RCC 7860 (cell line): ENCODE measurements around the gene TRIP11.
A peak's percentile ranks its signal among the peaks of the same experiment; 100 is the strongest.

ENCODE experiments used
- DNase-seq: peaks from one replicate; pipeline ENCODE4 v3.0.0-alpha.2; 2015; ENCODE audit warnings: low spot score
- FAIRE-seq: peaks from 2 replicates; lab custom pipeline; 2012; peaks lifted over from hg19 to GRCh38; lab: Jason Lieb, UNC

TRIP11 gene

DNA sequence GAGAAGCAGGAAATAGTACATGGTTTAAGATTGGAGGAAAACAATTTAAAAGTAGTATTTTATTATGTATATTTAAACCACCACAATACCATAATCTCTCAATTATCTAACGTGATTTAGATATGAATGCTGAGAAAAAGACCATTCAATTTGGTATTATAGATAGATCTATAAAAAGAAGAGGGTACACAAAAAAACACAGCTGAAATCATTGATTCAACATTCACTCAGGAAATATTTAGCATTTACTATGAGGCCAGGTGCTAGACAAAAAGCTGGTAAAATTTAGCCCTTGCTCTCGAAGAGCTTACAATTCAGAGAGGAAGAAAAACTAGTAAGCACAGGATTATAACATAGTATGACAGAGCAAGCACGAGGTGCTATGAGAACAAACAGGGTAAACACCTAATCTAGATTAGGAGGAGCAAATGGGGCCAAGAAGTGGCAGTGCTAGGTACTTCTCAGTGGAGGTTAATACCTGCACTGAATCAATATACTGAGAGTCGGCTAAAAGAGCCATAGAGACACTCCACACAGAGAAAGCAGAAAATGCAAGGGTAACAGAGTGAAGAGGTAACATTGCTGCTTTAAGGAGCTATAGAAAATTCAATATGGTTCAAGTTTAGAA lies 27.6 kb downstream of the TRIP11 start:
- no peak for FAIRE-seq
- DNase-seq = no peak

DNA sequence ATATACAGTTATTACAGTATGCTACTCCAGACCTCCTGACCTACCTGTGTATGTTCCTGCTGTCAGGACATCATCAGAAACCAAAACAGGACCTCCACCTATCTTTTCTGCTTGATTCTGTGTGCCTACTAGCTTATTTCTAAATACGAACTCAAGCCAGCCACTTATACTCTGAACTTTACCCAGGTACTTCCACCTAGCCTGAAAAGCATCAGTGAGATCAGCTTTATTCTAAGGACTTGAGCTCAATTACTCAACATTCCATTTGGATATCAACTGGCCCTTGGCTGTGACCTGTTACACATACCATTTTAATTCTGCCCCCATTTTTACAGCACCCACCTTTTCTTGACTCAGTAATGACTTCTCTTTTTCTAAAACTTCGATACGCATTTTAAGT lies 29.2 kb downstream of the TRIP11 start:
- no peak for DNase-seq
- FAIRE-seq = no peak

DNA sequence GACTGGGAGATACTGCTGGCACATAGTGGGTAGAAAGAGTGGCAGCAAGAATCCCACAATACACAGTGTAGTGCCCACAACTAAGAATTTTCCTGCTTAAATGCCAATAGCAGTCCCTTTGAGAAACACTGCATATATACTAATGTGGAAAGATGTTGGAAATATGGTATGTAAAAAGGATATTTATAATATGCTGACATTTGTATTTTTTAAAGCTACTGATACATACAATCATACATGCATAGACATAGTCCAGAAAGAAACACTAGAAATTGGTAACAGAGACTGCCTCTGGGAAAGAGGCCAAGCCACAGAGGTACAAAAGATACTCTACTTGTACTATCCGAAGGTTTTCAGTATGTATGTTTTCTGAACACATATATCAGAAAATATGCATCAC lies 30.3 kb downstream of the TRIP11 start:
- DNase-seq = no peak
- no peak for FAIRE-seq

DNA sequence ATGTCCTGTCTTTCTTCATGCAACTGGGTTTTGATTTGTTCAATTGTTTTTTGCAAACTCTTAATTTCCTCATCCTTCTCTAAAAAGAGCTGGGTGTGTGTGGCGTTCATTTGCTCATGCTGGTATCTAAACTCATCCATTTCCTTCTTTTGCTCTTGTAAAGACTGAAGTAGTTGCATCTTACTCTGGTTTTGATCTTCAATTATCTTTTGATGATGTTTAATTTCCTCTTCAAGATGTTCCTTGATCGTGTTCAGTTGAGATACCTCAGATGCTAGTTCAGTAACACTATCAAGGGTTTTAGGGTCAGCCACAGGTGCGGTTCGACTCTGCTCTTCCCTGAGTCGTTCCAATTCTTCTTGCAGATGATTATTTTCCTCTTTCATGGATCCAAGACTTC lies 34.8 kb downstream of the TRIP11 start:
- DNase-seq = no peak
- FAIRE-seq = no peak

DNA sequence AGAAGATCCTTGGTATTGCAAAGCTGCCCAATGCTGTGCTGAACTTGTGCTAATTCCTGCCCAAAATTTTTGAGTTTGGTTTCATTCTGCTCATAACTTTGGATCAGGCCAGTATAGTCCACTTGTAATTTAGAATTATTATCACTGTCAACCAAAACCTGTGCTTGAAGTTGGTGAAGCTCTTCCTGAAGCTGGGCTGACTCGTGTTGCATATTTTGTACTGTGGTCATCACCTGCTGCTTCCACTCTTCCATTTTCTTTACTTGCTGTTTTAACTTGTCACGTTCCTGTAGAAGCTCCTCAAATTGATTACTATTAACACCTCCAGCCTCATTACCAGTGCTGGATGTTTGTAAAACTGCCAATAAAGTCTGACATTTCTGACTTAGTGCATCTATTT lies 35.8 kb downstream of the TRIP11 start:
- DNase-seq = no peak
- no peak for FAIRE-seq

DNA sequence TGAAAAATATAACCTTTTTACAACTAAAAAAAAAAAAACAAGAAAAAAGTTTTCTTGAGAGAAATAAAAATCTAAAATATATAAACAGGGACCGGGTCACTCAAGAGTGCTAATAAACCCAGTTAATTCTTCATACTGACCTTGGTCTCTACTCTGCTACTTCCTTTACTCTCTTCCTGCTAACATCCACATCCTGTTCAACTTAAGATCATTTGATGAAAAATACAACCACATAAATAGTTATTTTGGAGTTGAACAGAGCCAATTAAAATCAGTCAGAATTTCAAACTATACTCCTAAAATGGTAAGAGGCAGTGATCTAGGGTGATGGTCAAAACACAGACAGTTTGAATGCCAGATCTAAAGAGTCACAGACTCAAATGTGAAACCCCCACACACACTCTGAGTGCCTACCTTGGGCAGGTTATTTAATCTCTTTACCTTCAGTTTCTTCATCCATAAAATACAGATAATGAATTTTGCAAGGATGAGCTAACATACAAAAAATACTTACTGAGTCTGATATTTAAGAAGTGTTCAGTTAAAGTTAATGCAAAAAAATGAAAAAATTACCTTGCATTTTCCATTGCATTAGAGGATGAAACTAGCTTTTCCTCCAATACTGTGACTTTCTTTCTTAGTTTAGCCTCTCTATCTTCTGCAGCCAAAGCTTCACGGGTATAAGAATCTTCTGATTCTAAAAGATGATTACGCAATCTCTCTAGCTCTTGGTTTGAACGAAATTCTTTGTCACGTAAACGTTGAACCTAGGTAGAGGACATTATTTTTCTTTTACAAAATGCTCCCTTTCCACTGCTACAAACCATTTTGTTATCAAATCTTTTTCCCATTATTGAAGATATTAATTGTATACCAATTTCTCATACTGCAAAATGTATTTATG lies 40.9 kb downstream of the TRIP11 start:
- DNase-seq = no peak
- no peak for FAIRE-seq

DNA sequence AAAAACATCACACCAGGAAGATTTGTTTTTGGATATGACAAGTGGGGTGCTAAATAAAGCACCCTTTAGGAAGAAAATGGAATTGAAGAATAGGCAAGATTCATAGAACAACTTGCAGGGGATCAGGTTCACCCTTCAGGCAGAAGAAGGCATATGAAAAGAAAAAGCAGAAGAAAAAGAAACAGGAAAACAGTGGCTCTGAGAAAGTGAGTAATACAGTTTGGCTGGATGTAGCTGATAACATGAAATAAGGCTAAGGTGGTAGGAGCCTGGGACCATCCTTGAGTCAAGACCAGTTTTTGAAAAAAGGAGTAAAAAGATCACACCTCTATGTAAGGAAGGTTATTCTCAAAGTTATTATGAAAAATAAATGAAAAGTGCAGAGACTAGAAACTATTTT lies 42.4 kb downstream of the TRIP11 start:
- FAIRE-seq (no peak), DNase-seq (no peak)

DNA sequence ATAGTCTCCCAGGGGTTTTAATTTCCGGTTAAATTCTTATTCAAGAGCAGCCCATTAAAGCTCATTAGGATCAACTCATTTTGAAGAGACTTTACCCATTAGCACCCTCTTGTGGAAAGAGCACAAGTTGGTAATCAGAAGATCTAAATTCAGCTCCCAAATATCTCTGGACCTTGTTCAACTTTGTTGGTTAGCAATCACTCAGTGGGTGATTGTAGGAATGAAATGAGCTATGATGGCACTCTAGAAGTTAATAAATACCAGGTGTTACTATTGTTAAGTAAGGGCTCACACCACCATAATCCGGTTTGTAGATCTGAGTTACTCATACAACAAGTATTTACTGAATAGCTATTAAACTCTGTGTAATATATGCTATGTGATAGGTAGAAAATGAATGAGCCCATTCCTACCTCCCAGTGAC lies 42.9 kb downstream of the TRIP11 start:
- DNase-seq (peak; percentile 76), FAIRE-seq (peak; percentile 85)

DNA sequence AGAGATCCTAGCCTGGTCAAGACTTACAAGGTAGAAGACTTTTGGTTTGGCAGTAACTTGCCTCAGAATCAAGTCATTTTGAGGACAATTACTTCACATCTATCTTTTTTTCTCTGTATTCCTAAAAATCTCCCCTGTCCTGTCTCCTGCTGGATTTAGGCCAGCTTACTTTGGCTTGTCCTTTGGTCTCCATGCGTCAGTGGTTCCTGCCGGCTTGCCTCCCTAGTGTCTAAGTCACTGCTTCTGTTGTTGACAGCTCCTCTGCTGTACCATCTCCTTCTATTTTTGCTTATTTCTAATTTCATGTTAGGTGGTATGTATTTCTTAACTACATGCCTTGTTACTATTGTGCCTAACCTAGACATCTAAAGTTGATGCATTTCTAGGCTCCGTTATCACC lies 52.7 kb downstream of the TRIP11 start:
- DNase-seq (no peak), FAIRE-seq (no peak)

DNA sequence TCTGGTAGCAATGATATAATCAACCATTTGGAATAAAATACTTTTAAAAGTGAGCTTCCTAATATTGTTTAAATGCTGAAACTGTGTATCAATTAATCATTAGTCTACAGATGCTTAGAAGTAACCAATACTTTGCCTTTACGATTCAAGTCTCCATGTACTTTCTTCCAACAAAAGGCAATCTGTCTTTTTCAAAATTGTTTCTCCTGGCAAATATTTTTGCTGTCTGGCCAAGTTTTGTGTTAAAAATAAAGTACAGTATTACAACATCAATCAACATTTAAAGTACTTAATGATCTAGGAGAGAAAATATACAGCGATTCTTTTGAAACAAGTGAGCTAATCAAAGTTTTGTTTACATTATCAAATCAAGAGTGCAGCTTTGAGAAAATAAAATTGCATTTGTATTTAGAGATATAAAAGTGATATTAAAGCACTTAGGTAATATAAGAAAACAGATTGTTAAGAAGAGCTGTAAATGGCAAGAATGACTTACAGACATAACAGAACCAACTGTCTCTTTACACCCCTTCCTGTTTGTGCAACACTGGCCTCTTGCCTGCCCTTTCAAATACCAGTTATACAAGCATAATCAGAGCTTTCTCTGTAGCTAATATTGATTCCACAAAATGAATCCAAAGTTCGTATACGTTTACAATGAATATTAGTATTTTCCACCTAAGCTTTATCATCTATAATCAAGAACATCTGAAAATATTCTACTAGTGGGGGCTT lies 54.2 kb downstream of the TRIP11 start:
- FAIRE-seq (no peak), DNase-seq (no peak)

DNA sequence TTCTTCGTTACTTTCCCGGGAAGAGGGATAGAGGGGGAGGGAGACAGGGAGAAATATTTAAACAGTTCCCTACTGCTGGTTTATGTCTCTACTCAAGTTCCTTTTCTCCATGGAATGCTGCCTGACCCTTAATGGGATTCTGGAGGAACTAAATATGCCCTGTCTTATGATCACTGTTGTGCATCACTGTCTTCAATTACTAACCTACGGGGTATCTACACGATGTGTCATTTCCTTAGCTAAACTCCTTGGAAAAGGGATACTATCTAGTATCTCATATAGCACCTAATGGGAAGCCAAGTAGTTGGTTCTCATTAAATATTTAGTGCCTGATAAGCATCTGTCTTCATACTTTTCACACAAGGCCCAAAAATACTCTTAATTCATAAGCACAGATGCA lies 54.9 kb downstream of the TRIP11 start:
- DNase-seq (no peak), FAIRE-seq (no peak)

DNA sequence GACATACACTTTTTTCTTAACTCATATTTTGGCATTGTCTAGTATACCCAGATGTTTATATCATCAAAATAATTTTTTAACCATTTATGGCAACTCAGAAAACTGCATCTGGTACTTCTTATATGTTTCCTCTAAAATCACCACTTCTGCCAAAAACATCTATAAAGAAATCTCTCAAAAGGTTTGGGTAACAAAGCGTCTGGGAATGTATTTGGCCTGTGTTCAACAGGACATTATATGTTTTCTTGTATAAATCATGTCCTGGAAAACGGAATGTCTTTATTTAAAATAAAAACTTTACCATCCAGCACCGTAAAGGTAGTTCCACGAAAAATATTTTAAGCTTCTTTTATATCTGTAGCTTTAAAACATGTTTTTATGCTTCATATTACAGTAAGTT lies 56.3 kb downstream of the TRIP11 start:
- FAIRE-seq = no peak

DNA sequence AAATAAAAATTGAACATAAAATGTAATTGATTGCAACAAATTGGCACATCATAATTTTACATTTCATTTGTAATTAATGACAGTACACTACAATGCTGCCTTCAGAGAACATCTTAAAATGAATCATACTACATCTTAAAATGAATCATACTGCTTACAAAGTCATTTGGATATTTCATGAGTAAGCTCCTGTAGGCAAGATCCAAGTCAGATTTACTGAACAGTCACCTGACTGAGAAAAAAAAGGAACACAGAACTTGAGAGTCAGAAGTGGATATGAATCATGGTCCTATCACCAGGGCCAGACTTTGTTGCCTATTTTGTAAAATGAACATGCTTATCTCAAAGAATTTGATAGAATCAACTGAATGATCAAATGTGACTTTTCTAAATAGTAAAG lies 59.7 kb downstream of the TRIP11 start:
- peak; percentile 74 for DNase-seq
- FAIRE-seq = peak; percentile 92

More for the DNA sequence above, 56.3 kb downstream of the TRIP11 start:
- no peak for DNase-seq

DNA sequence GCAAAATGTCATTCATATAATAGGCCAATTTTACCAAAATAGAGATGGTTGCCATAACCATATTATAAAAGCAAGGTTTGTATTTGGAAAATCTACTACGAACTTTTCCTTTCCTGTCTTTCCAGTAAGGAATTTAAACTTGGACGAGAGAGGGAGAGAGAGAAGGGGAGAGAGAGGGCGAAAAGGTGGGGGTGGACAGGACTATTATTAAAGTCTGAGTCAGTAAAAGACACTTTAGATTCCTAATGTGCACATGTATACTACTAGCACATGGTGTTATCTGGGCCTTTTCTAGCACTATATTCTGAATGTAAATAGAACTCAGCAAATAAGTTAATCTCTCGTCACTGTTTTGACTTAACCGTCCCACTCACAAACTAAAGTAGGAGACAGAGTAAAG lies 62.0 kb downstream of the TRIP11 start:
- FAIRE-seq = no peak
- DNase-seq = no peak

DNA sequence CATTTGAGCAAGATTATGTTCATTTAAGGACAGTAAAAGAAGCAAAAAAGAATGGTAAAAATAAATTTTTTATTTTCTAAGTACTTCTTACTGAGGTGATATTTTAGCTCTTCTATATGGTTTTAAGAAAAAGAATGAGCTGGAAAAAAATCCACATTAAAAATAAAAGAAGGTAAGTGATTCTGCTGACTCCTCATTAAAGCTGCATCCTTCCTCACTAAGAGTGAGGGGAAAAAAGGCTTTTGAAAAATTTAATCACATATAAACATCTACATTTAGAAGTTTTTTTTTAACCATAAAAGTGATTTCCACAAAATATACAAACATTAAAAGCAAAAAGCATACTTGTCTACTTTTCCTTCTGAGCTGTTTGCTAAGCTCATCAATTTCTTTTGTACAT lies 64.1 kb downstream of the TRIP11 start:
- FAIRE-seq (no peak), DNase-seq (no peak)

DNA sequence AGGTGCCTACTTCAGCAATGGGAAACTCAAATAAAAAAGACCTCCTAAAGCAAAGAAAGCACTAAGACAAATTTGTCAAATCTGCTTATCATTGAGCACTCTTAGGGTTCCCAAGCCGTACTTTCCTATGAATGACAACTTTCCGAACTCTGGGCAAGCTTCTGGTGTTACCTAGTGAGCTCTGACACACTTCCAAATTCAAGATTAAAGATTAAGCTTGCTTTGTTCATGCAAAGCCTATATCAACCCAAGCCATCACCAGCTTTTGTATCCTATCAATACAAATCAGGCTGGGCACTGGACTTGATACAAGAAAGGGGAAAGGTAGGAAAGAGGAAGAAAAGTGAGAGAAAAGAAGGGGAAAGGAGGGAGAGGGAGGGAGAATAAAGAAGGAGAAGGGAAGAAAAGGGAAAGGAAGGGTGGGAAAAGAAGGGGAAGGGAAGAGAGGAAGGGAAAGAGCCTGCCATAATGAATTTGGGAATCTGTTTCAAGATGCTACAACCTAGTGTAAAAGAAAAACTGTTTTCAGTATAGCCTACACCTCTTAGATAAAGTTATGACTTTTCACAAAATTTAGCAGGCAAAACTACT lies 68.6 kb downstream of the TRIP11 start:
- no peak for DNase-seq
- FAIRE-seq = no peak

DNA sequence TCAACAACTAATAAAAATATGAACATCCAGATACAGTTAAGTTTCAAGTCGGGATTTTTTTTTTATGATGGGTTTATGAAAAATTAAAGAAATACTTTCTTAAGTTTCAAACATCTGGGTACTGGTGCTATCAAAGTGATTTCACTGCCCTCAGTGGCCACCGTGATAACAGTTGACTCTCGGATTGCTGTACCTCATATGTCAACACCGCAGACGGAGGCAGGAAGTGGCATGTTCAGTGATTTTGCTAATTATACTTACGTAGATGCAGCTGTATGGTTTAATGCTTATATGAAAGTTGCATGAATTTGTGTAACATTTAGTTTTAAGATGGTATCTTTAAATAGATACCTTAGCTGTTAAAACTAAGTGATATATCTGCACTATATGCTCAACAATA lies 71.6 kb downstream of the TRIP11 start:
- no peak for FAIRE-seq
- DNase-seq = no peak

DNA sequence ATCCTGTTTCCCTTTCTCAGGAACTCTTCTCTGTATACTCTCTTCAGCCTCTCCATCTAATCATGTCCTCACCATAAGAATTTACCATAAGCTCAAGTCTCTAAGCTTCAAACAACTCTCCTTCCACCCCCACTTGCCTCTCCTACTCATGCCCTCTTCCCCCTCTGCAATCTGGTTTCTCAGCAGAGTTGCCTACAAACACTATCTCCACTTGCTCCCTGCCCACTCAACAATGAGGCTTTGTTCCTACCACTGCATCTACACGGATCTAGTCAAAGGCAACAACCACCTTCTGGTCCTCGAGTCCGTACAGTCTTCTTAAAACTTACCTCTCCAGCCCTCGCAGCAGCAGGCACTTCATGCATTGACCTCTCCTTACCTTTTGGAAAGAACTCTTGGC lies 75.1 kb downstream of the TRIP11 start:
- DNase-seq = no peak
- FAIRE-seq = no peak

DNA sequence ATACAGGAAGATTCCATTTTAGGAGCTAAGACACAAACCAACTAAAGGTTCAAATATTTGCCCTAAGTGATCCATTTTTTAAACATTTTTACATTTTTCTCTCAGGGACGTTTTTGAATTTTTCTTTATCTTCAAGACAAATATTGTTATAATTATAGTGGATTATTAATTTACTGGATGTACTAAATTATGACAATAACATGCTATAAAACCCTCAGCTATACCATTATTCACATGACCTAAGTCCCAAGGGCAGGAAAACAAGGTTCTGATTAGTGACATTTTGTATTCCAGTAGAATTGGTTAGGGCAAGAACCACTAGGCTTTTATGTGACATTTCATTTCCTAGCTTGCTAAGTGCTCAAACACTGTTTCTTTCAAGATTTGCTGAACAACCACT lies 75.8 kb downstream of the TRIP11 start:
- DNase-seq (no peak), FAIRE-seq (no peak)

DNA sequence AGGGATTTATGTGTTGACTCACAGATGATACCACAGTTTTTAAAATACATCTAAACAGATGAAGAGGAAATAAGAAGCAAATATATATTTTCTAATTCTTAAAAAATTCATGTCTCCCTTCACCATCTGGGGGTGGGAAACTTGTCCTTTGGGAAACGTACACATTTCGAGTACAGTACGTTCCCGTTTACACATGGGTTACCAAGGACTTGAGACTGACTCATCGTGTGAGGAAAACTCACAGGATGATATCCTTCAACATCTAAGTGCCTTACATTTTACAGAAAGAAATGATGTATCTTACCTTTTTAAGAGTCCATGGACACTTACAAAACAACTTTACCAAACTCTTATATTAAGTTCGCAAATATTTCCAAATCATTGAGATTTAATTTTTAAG lies 76.4 kb downstream of the TRIP11 start:
- FAIRE-seq (no peak), DNase-seq (no peak)
